Immature natural killer cell (primary cell): Measurements from ENCODE around the gene DOCK8. TPM values are rescaled to one million over a fixed set of nuclear protein-coding genes. Genes with fewer than 3 reads are reported as not detected.

ENCODE experiments used
- DNase-seq, 3 donors: peaks; one replicate each; pipeline ENCODE4 v3.0.0; 2022; ENCODE audit warnings: mixed read lengths in 1 of 3
- H3K27ac Mint-ChIP-seq, 6 donors: one replicate each; pipeline ENCODE4 v1.8.0; 2020; ENCODE audit warnings: mixed read lengths in 6 of 6, mild to moderate bottlenecking in 5 of 6, inconsistent platforms in 4 of 6, moderate library complexity in 3 of 6
- H3K27me3 Mint-ChIP-seq, 3 donors: one replicate each; pipeline ENCODE4 v1.8.0; 2020 to 2021; ENCODE audit warnings: low read depth in 3 of 3, mild to moderate bottlenecking in 3 of 3, mixed read lengths in 3 of 3, moderate library complexity in 3 of 3, inconsistent platforms in 1 of 3
- H3K36me3 Mint-ChIP-seq, 3 donors: one replicate each; pipeline ENCODE4 v1.8.0; 2020; ENCODE audit warnings: mixed read lengths in 3 of 3, inconsistent platforms in 2 of 3, mild to moderate bottlenecking in 2 of 3
- H3K4me1 Mint-ChIP-seq, 2 donors: one replicate each; pipeline ENCODE4 v1.8.0; 2020; ENCODE audit warnings: inconsistent platforms in 2 of 2, mild to moderate bottlenecking in 2 of 2, mixed read lengths in 2 of 2, moderate library complexity in 1 of 2
- H3K4me3 Mint-ChIP-seq, 5 donors: one replicate each; pipeline ENCODE4 v1.8.0; 2020; ENCODE audit warnings: mild to moderate bottlenecking in 5 of 5, mixed read lengths in 5 of 5, inconsistent platforms in 3 of 5, moderate library complexity in 3 of 5
- H3K9me3 Mint-ChIP-seq, 6 donors: one replicate each; pipeline ENCODE4 v1.8.0; 2020; ENCODE audit warnings: mild to moderate bottlenecking in 6 of 6, mixed read lengths in 6 of 6, inconsistent platforms in 4 of 6, moderate library complexity in 3 of 6
- polyA plus RNA-seq, 3 donors: library from polyadenylated mRNA; unstranded; fragments of 300-500 nt; fragmentation: Illumina TruSeq; gene quantifications; one replicate each; pipeline ENCODE4 v1.2.3, GENCODE V29; 2021

DOCK8 gene
- polyA plus RNA-seq, 3 donors from 2014 or later: 15.3 to 81.9 (median 25.7) TPM

- no peaks in the 10 kb centered on the region for H3K9me3 Mint-ChIP-seq
- peaks cover 0 to 1% (median 0%) of the 10 kb centered on the region in 3 donors for H3K27me3 Mint-ChIP-seq
- H3K4me3 Mint-ChIP-seq: no peak overlapping the region
- peaks cover 8 to 17% of the 10 kb centered on the region in 2 donors for H3K4me1 Mint-ChIP-seq
- DNase-seq: no peak
- peaks cover 47 to 70% (median 63%) of the 10 kb centered on the region in 3 donors for H3K36me3 Mint-ChIP-seq
- H3K27ac Mint-ChIP-seq: no peak overlapping the region
These were observed 161.4 kb downstream of the DOCK8 start for GRCh38 chr9:376115-376514.

GRCh38 chr9:378263-378662, 163.6 kb downstream of the DOCK8 start:
- Mint-ChIP-seq H3K27ac (peak overlapping the region in 4 of 6 donors; percentile 36 to 81 (median 54)), H3K9me3 (no peaks in the 10 kb centered on the region), H3K4me3 (no peak overlapping the region), H3K4me1 (peaks cover 8 to 17% of the 10 kb centered on the region in 2 donors), H3K36me3 (peaks cover 38 to 60% (median 56%) of the 10 kb centered on the region in 3 donors), H3K27me3 (peaks cover 0 to 2% (median 1%) of the 10 kb centered on the region in 3 donors)
- DNase-seq: peak in 1 of 3 donors; percentile 8

DNA sequence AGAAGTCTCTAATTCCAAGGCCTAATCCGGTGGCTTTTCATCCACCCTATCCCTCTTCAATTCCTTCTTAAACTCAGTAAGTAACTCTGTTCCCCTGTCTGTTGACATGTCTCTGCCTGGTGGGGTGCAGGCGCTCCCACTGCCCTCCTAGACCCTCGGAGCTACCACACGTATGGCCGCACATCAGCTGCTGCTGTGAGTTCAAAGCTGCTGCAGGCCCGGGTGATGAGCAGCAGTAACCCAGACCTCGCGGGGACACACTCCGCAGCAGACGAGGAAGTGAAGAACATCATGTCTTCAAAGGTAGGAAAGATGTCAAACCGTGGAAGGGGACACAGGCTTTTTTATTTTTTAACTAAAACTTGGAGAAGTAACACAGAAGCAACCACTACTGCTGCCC, 167.7 kb downstream of the DOCK8 start:
- H3K27ac Mint-ChIP-seq: peak overlapping the region in 3 of 6 donors; percentile 43 to 71 (median 44)
- no peak for DNase-seq
- no peak overlapping the region for H3K4me3 Mint-ChIP-seq
- H3K4me1 Mint-ChIP-seq: peaks cover 8 to 17% of the 10 kb centered on the region in 2 donors
- H3K27me3 Mint-ChIP-seq: peaks cover 0 to 2% (median 1%) of the 10 kb centered on the region in 3 donors
- H3K36me3 Mint-ChIP-seq: peaks cover 16 to 50% (median 39%) of the 10 kb centered on the region in 3 donors
- H3K9me3 Mint-ChIP-seq: no peaks in the 10 kb centered on the region

DNA sequence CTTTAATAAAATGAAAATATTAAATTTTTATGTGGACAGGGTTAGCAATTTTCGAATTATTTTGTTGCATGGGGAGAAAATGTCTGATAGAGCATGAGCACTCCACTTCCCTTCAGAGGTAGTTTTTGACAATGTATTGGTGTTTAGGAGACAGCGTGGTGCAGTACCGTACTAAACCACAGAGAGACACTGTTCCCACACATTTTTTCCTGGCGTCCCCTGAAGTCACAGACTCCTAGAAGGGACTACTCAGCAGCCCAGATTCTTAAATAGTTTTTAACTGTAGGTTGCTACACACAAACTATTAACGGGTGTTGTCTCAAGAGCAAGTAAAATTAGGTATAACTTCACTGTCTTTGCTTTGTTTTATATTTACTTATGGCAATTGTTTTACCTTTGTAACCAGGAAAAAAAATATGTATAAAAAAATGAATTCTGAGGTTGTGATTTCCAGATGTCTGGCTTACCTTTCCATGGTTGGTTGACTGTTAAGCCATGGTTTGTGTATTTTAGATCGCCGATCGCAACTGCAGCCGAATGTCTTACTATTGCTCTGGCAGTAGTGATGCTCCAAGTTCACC, 171.2 kb downstream of the DOCK8 start:
- no peaks in the 10 kb centered on the region for H3K4me1 Mint-ChIP-seq
- peaks cover 0 to 2% (median 0%) of the 10 kb centered on the region in 3 donors for H3K27me3 Mint-ChIP-seq
- H3K9me3 Mint-ChIP-seq: no peaks in the 10 kb centered on the region
- no peak for DNase-seq
- H3K36me3 Mint-ChIP-seq: peaks cover 18 to 48% (median 38%) of the 10 kb centered on the region in 3 donors
- peak overlapping the region in 1 of 6 donors; percentile 3 for H3K27ac Mint-ChIP-seq
- H3K4me3 Mint-ChIP-seq: no peak overlapping the region

- H3K27me3 Mint-ChIP-seq: peaks cover 0 to 1% (median 0%) of the 10 kb centered on the region in 3 donors
- no peak overlapping the region for H3K27ac Mint-ChIP-seq
- H3K9me3 Mint-ChIP-seq: no peaks in the 10 kb centered on the region
- DNase-seq: no peak
- H3K36me3 Mint-ChIP-seq: peaks cover 26 to 47% (median 36%) of the 10 kb centered on the region in 3 donors
- peaks cover 2 to 5% of the 10 kb centered on the region in 2 donors for H3K4me1 Mint-ChIP-seq
- no peak overlapping the region for H3K4me3 Mint-ChIP-seq
These were observed 174.5 kb downstream of the DOCK8 start for GRCh38 chr9:389159-389558.

- Mint-ChIP-seq H3K9me3 (no peaks in the 10 kb centered on the region), H3K36me3 (peaks cover 26 to 47% (median 34%) of the 10 kb centered on the region in 3 donors), H3K27me3 (peaks cover 0 to 1% (median 0%) of the 10 kb centered on the region in 3 donors), H3K27ac (peak overlapping the region in 2 of 6 donors; percentile 41 to 48), H3K4me1 (peaks cover 2 to 5% of the 10 kb centered on the region in 2 donors), H3K4me3 (no peak overlapping the region)
- DNase-seq: no peak
These were observed 175.1 kb downstream of the DOCK8 start for GRCh38 chr9:389758-390157.

- DNase-seq: no peak
- Mint-ChIP-seq H3K36me3 (peaks cover 26 to 44% (median 35%) of the 10 kb centered on the region in 3 donors), H3K27me3 (peaks cover 0 to 4% (median 0%) of the 10 kb centered on the region in 3 donors), H3K4me3 (no peak overlapping the region), H3K4me1 (peaks cover 2 to 5% of the 10 kb centered on the region in 2 donors), H3K27ac (peak overlapping the region in 4 of 6 donors; percentile 47 to 84 (median 78)), H3K9me3 (no peaks in the 10 kb centered on the region)
These were observed 177.6 kb downstream of the DOCK8 start for GRCh38 chr9:392077-392804.

- Mint-ChIP-seq H3K27ac (peak overlapping the region in 5 of 6 donors; percentile 37 to 74 (median 65)), H3K27me3 (peaks cover 0 to 16% (median 4%) of the 10 kb centered on the region in 3 donors), H3K4me1 (peaks cover 2 to 5% of the 10 kb centered on the region in 2 donors), H3K9me3 (no peaks in the 10 kb centered on the region), H3K36me3 (peaks cover 33 to 47% (median 43%) of the 10 kb centered on the region in 3 donors), H3K4me3 (no peak overlapping the region)
- no peak for DNase-seq
These were observed 179.8 kb downstream of the DOCK8 start for GRCh38 chr9:394347-395052.

GRCh38 chr9:396396-396795, 181.7 kb downstream of the DOCK8 start:
- H3K4me3 Mint-ChIP-seq: no peak overlapping the region
- peaks cover 7 to 27% (median 9%) of the 10 kb centered on the region in 3 donors for H3K27me3 Mint-ChIP-seq
- H3K36me3 Mint-ChIP-seq: peaks cover 29 to 41% (median 37%) of the 10 kb centered on the region in 3 donors
- no peak for DNase-seq
- H3K9me3 Mint-ChIP-seq: peaks cover 0 to 3% (median 0%) of the 10 kb centered on the region in 6 donors
- peak overlapping the region in 2 of 6 donors; percentile 22 to 29 for H3K27ac Mint-ChIP-seq
- peaks cover 2 to 6% of the 10 kb centered on the region in 2 donors for H3K4me1 Mint-ChIP-seq

DNA sequence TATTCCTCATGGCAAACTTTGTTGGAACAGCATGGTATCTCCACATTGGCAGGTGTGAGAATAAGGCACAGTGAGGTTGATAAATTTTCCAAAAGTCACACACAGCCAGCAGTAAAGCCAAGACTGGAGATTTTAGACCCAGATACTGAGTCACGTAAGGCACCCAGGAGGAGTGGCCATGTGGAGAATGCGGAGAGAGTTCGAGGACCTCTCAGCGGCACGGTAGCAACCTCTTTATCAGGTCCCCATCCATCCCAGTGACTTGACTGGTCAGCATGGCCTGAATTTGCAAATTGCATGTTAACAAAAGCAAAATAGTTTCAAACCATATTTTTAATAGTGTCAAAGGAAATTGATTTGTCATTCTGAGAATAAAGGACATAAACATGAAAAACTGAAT, 183.4 kb downstream of the DOCK8 start:
- Mint-ChIP-seq H3K27ac (no peak overlapping the region), H3K4me1 (peaks cover 7 to 14% of the 10 kb centered on the region in 2 donors), H3K4me3 (no peak overlapping the region), H3K9me3 (peaks cover 0 to 3% (median 0%) of the 10 kb centered on the region in 6 donors), H3K27me3 (peaks cover 9 to 42% (median 11%) of the 10 kb centered on the region in 3 donors), H3K36me3 (peaks cover 34 to 51% (median 45%) of the 10 kb centered on the region in 3 donors)
- no peak for DNase-seq

DNA sequence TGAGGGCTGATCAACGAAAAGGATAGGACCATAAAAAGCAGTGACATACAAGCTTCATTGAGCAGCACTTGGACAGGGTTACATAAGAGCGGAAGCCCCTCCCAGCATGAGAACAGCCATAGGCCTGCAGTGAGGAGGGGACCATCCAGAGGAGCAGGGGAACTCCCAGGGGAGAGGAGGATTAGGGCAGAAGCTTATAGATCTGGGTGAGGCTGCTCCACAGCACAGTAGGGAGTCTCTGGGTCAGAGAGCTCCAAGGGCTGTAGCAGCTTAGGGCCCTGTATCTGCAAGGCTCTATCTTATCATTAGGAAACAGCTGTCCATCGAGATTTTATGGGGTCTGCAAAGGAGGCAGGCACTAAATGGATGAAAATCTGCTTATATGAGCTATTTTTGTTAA, 186.6 kb downstream of the DOCK8 start:
- peaks cover 43 to 68% (median 59%) of the 10 kb centered on the region in 3 donors for H3K36me3 Mint-ChIP-seq
- no peak for DNase-seq
- H3K4me1 Mint-ChIP-seq: peaks cover 7 to 11% of the 10 kb centered on the region in 2 donors
- H3K27me3 Mint-ChIP-seq: peaks cover 8 to 44% (median 11%) of the 10 kb centered on the region in 3 donors
- H3K4me3 Mint-ChIP-seq: peak overlapping the region in 2 of 5 donors; percentile 32 to 60
- peaks cover 0 to 3% (median 0%) of the 10 kb centered on the region in 6 donors for H3K9me3 Mint-ChIP-seq
- H3K27ac Mint-ChIP-seq: peak overlapping the region; percentile 67 to 94 (median 83)

- Mint-ChIP-seq H3K27me3 (peaks cover 6 to 30% (median 11%) of the 10 kb centered on the region in 3 donors), H3K9me3 (peaks cover 0 to 3% (median 0%) of the 10 kb centered on the region in 6 donors), H3K4me3 (no peak overlapping the region), H3K4me1 (peaks cover 7 to 11% of the 10 kb centered on the region in 2 donors), H3K27ac (peak overlapping the region in 4 of 6 donors; percentile 14 to 82 (median 64)), H3K36me3 (peaks cover 58 to 85% (median 76%) of the 10 kb centered on the region in 3 donors)
- no peak for DNase-seq
These were observed 189.6 kb downstream of the DOCK8 start for GRCh38 chr9:404234-404633.

- Mint-ChIP-seq H3K9me3 (peaks cover 0 to 3% (median 0%) of the 10 kb centered on the region in 6 donors), H3K27me3 (peaks cover 6 to 24% (median 11%) of the 10 kb centered on the region in 3 donors), H3K4me3 (no peak overlapping the region), H3K4me1 (peaks cover 7 to 11% of the 10 kb centered on the region in 2 donors), H3K27ac (peak overlapping the region in 2 of 6 donors; percentile 20 to 35), H3K36me3 (peaks cover 58 to 83% (median 76%) of the 10 kb centered on the region in 3 donors)
- no peak for DNase-seq
These were observed 190.7 kb downstream of the DOCK8 start for GRCh38 chr9:405341-405740.
